GM08714 (cell line): Measurements from ENCODE around the gene ABCA2.

ENCODE experiments used
- H3K4me3 ChIP-seq: fragments of 200-500 bp; sonication (Bioruptor generic); 2 replicates; pipeline ENCODE4 v1.5.1; 2014; ENCODE audit warnings: mild to moderate bottlenecking, low read length, inconsistent platforms
- ZNF274 ChIP-seq: IDR thresholded peaks from 2 replicates; pipeline ENCODE4 v1.6.1; 2012; ENCODE audit warnings: mild to moderate bottlenecking, low read depth, low read length

The ABCA2 gene

GRCh38 chr9:137027369-137028262, at the start of gene ABCA2:
Gene ABCA2, minus strand, starts transcription at chr9:137028237. Its CDS starts 97 bp downstream, at chr9:137028140.
- peak within 1 kb of the TSS; percentile 16; the same call in 1 of the 2 replicates for H3K4me3 ChIP-seq
- TF ChIP-seq ZNF274, result no peak

GRCh38 chr9:137077010-137077747, 49.1 kb upstream of the ABCA2 start, which contains the start of gene UAP1L1:
Gene UAP1L1, plus strand, starts transcription at chr9:137077517. Its CDS starts 16 bp downstream, at chr9:137077533.
- H3K4me3 ChIP-seq, result peak within 1 kb of the TSS; percentile 50; the same call in 1 of the 2 replicates
- TF ChIP-seq ZNF274, result no peak

- no peak for TF ChIP-seq ZNF274
- H3K4me3 ChIP-seq, result no peak overlapping the region; the same call in 1 of the 2 replicates
Measured at GRCh38 chr9:137076636-137077009, 48.6 kb upstream of the ABCA2 start.

- no peak for TF ChIP-seq ZNF274
- H3K4me3 ChIP-seq, result no peak overlapping the region
Measured at GRCh38 chr9:137075275-137075775, 47.3 kb upstream of the ABCA2 start.

- TF ChIP-seq ZNF274, result no peak
Measured at GRCh38 chr9:137074657-137075274, 46.7 kb upstream of the ABCA2 start.

GRCh38 chr9:137073992-137074399, 46.0 kb upstream of the ABCA2 start:
- no peak for TF ChIP-seq ZNF274

More at GRCh38 chr9:137074657-137075274, 46.7 kb upstream of the ABCA2 start:
- no peak overlapping the region for H3K4me3 ChIP-seq

GRCh38 chr9:137071282-137071681, 43.2 kb upstream of the ABCA2 start:
- no peak overlapping the region; the same call in 1 of the 2 replicates for H3K4me3 ChIP-seq

More at GRCh38 chr9:137073992-137074399, 46.0 kb upstream of the ABCA2 start:
- H3K4me3 ChIP-seq, result no peak overlapping the region

GRCh38 chr9:137070906-137071275, 42.9 kb upstream of the ABCA2 start:
- peak overlapping the region; percentile 4; the same call in 1 of the 2 replicates for H3K4me3 ChIP-seq
- no peak for TF ChIP-seq ZNF274

More at GRCh38 chr9:137071282-137071681, 43.2 kb upstream of the ABCA2 start:
- no peak for TF ChIP-seq ZNF274

GRCh38 chr9:137070201-137070905, 42.3 kb upstream of the ABCA2 start, which contains the start of gene SAPCD2:
Gene SAPCD2, minus strand, starts transcription at chr9:137070557. Its CDS starts 97 bp downstream, at chr9:137070460.
- TF ChIP-seq ZNF274, result no peak

GRCh38 chr9:137069508-137070091, 41.6 kb upstream of the ABCA2 start:
- H3K4me3 ChIP-seq, result peak overlapping the region; percentile 61; the same call in 1 of the 2 replicates
- no peak for TF ChIP-seq ZNF274

More at GRCh38 chr9:137070201-137070905, 42.3 kb upstream of the ABCA2 start, which contains the start of gene SAPCD2:
- H3K4me3 ChIP-seq, result peak within 1 kb of the TSS; percentile 61; the same call in 1 of the 2 replicates

GRCh38 chr9:137068539-137069507, 40.8 kb upstream of the ABCA2 start:
- TF ChIP-seq ZNF274, result no peak
- peak overlapping the region; percentile 61; the same call in 1 of the 2 replicates for H3K4me3 ChIP-seq

- no peak for TF ChIP-seq ZNF274
- H3K4me3 ChIP-seq, result no peak overlapping the region
Measured at GRCh38 chr9:137067860-137068538, 40.0 kb upstream of the ABCA2 start.
